ENCODE results near the gene SCD.
"Not testable (repeated sequence)": the region's sequence is repeated elsewhere in the genome, so short reads cannot be mapped to it uniquely, and the experiment has no call there.

SCD gene

GRCh38 chr10:100357059-100357858 is 10.2 kb downstream of the SCD start:
- no peak overlapping the region for H3K4me3 ChIP-seq

GRCh38 chr10:100359030-100359432 is 12.0 kb downstream of the SCD start:
- Histone ChIP-seq H3K4me3 (no peak overlapping the region), H3K27ac (no peak overlapping the region)

More at GRCh38 chr10:100357059-100357858, 10.2 kb downstream of the SCD start:
- H3K27ac ChIP-seq = no peak overlapping the region

- Histone ChIP-seq H3K4me3 (no peak overlapping the region), H3K27ac (no peak overlapping the region)
Observed at GRCh38 chr10:100359529-100360150, 12.6 kb downstream of the SCD start.

GRCh38 chr10:100360234-100360633 is 13.2 kb downstream of the SCD start:
- Histone ChIP-seq H3K27ac (no peak overlapping the region), H3K4me3 (no peak overlapping the region)

- Histone ChIP-seq H3K4me3 (no peak overlapping the region), H3K27ac (peak overlapping the region in 1 of 21 experiments; percentile 23)
Observed at GRCh38 chr10:100362570-100363496, 15.8 kb downstream of the SCD start.

GRCh38 chr10:100364175-100364574 is 17.1 kb downstream of the SCD start:
- H3K27ac ChIP-seq = no peak overlapping the region
- H3K4me3 ChIP-seq = no peak overlapping the region

- H3K4me3 ChIP-seq = no peak overlapping the region
- peak overlapping the region in 4 of 21 experiments; percentile 18 to 75 (median 45) for H3K27ac ChIP-seq
Observed at GRCh38 chr10:100364735-100365391, 17.8 kb downstream of the SCD start.

- no peak overlapping the region for H3K4me3 ChIP-seq
- H3K27ac ChIP-seq = no peak overlapping the region
Observed at GRCh38 chr10:100368721-100369120, 21.7 kb downstream of the SCD start.

GRCh38 chr10:100370714-100371481 is 23.9 kb downstream of the SCD start:
- Histone ChIP-seq H3K4me3 (peak overlapping the region in 1 of 7 experiments; percentile 3), H3K27ac (peak overlapping the region in 20 of 21 experiments; percentile 48 to 97 (median 82))

GRCh38 chr10:100371482-100372027 is 24.5 kb downstream of the SCD start:
- H3K27ac ChIP-seq = peak overlapping the region in 20 of 21 experiments; percentile 48 to 97 (median 82)
- peak overlapping the region in 1 of 7 experiments; percentile 3 for H3K4me3 ChIP-seq

GRCh38 chr10:100372415-100373297 is 25.6 kb downstream of the SCD start:
- Histone ChIP-seq H3K4me3 (peak overlapping the region; percentile 41 to 55 (median 48)), H3K27ac (peak overlapping the region in 20 of 21 experiments; percentile 31 to 97 (median 92))

GRCh38 chr10:100373298-100374199 is 26.5 kb downstream of the SCD start:
- Histone ChIP-seq H3K27ac (peak overlapping the region; percentile 56 to 97 (median 93)), H3K4me3 (peak overlapping the region; percentile 41 to 55 (median 48))

- Histone ChIP-seq H3K27ac (peak overlapping the region in 20 of 21 experiments; percentile 85 to 97 (median 93)), H3K4me3 (peak overlapping the region; percentile 41 to 55 (median 48))
Observed at GRCh38 chr10:100374200-100374655, 27.2 kb downstream of the SCD start.

GRCh38 chr10:100374677-100375353 is 27.8 kb downstream of the SCD start:
- H3K27ac ChIP-seq = peak overlapping the region in 17 of 21 experiments; percentile 85 to 97 (median 93)

GRCh38 chr10:100376656-100377055 is 29.6 kb downstream of the SCD start:
- H3K4me3 ChIP-seq, H3K27ac ChIP-seq: not testable (repeated sequence)

More at GRCh38 chr10:100374677-100375353, 27.8 kb downstream of the SCD start:
- H3K4me3 ChIP-seq = peak overlapping the region in 3 of 7 experiments; percentile 41 to 54 (median 43)

Data from skin epidermis (tissue), 12 donors.